Measurements from ENCODE around the gene PRKAA1.
"Not testable (repeated sequence)": the region's sequence is repeated elsewhere in the genome, so short reads cannot be mapped to it uniquely, and the experiment has no call there.

DNA sequence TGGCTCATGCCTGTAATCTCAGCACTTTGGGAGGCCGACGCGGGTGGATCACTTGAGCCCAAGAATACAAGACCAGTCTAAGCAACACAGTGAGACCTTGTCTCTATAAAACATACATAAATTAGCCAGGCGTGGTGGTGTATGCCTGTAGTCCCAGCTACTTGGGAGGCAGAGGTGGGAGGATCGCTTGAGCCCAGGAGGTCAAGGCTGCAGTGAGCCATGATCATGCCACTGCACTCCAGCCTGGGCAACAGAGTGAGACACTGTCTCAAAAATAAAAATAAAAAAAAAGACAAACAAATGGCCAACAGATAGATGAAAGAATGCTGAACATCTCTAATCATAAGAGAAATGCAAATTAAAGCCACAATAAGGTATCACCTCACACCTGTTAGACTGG is 9.2 kb downstream of the PRKAA1 start:
- TF ChIP-seq POLR2AphosphoS5, POLR2A (IDR thresholded peaks at IDR 0.05): not testable (repeated sequence)
